ENCODE measurements around the gene CSH2. TPM values are rescaled to one million over a fixed set of nuclear protein-coding genes. Genes with fewer than 3 reads are reported as not detected.

CSH2 gene
- total and polyA plus RNA-seq, 2 of the 13 experiments (the other 11 are each of a cell fraction or from before 2014, with no cell fraction given) = not detected

- no peak for TF ChIP-seq ZBTB49 (CRISPR knock-in tag; IDR thresholded peaks at IDR 0.05; ENCODE audit: borderline replicate concordance)
- TF ChIP-seq NCOA2 (CRISPR knock-in tag; IDR thresholded peaks at IDR 0.05) = peak; percentile 62
- peak; percentile 90 for TF ChIP-seq MAFF (IDR thresholded peaks at IDR 0.05; ENCODE audit: low read depth, low read length)
- TF ChIP-seq MEIS1 (CRISPR knock-in tag; IDR thresholded peaks at IDR 0.05; ENCODE audit: borderline replicate concordance) = peak; percentile 93
- no peak for TF ChIP-seq SMAD9 (CRISPR knock-in tag; IDR thresholded peaks at IDR 0.05)
- TF ChIP-seq SP2 (CRISPR knock-in tag; IDR thresholded peaks at IDR 0.05) = peak; percentile 74
- TF ChIP-seq ZHX1 (CRISPR knock-in tag; IDR thresholded peaks at IDR 0.05; ENCODE audit: low read depth) = 0 out of 2 replicates have a peak, but pooled peaks have one; percentile 77
- peak; percentile 93 for TF ChIP-seq HINFP (CRISPR knock-in tag; IDR thresholded peaks at IDR 0.05; ENCODE audit: low read depth)
- no peak for TF ChIP-seq REXO4 (CRISPR knock-in tag; IDR thresholded peaks at IDR 0.05; ENCODE audit: borderline replicate concordance)
- peak; percentile 84 for TF ChIP-seq YEATS2 (CRISPR knock-in tag; IDR thresholded peaks at IDR 0.05; ENCODE audit: borderline replicate concordance)
- TF ChIP-seq HIC2 (CRISPR knock-in tag; IDR thresholded peaks at IDR 0.05; ENCODE audit: low read depth) = peak; percentile 82; the same call in 1 of the 2 replicates
- peak; percentile 77; the same call in 1 of the 2 replicates for TF ChIP-seq AKAP8 (CRISPR knock-in tag; IDR thresholded peaks at IDR 0.05)
These were observed 46.3 kb downstream of the CSH2 start, which contains the start of the genes FTSJ3 and PSMC5 (continued) for GRCh38 chr17:63827002-63827800.
